H1 (cell line): ENCODE data around the gene TRIM59. TPM values are rescaled to one million over a fixed set of nuclear protein-coding genes. Genes with fewer than 3 reads are reported as not detected.

ENCODE experiments used
- BCL11A ChIP-seq, 2 experiments: IDR thresholded peaks; one replicate each; pipeline ENCODE4 v1.6.1; 2011; ENCODE audit warnings: low read depth in 2 of 2, low read length in 2 of 2, mild to moderate bottlenecking in 2 of 2
- CHD1 ChIP-seq: IDR thresholded peaks from 2 replicates; pipeline ENCODE4 v1.6.1; 2012; ENCODE audit warnings: low read depth, low read length, improper control_type of control experiment
- CHD7 ChIP-seq: fragments of 300-600 bp; sonication (generic); IDR thresholded peaks from 2 replicates; pipeline ENCODE4 v1.7.1; 2012; ENCODE audit warnings: low read length, moderate library complexity, mild to moderate bottlenecking, inconsistent platforms; ENCODE audit not compliant: insufficient replicate concordance
- HDAC2 ChIP-seq, 2 experiments: fragments of 300-600 bp in 1 of 2; sonication (generic) in 1 of 2; IDR thresholded peaks; 2 replicates each; pipeline ENCODE4 v1.6.1; 2011 to 2012; ENCODE audit warnings: low read depth in 2 of 2, low read length in 2 of 2, mild to moderate bottlenecking in 2 of 2, moderate library complexity in 2 of 2, borderline replicate concordance in 1 of 2, inconsistent platforms in 1 of 2
- KDM4A ChIP-seq: IDR thresholded peaks from one replicate; pipeline ENCODE4 v1.7.1; 2012; ENCODE audit warnings: low read depth, mild to moderate bottlenecking, moderate library complexity, low read length, inconsistent platforms; ENCODE audit not compliant: severe bottlenecking
- NANOG ChIP-seq: IDR thresholded peaks from 2 replicates; pipeline ENCODE4 v1.6.1; 2011; ENCODE audit warnings: low read length, low read depth, mild to moderate bottlenecking, inconsistent platforms; ENCODE audit not compliant: insufficient read depth, poor library complexity, severe bottlenecking
- NRF1 ChIP-seq: IDR thresholded peaks from 2 replicates; pipeline ENCODE4 v1.6.1; 2011; ENCODE audit warnings: mild to moderate bottlenecking, low read depth, low read length, improper control_type of control experiment
- RNF2 ChIP-seq: fragments of 200-900, 300-1000 bp; sonication (generic); IDR thresholded peaks from 2 replicates; pipeline ENCODE4 v1.7.1; 2016; ENCODE audit warnings: borderline replicate concordance, low read depth, mild to moderate bottlenecking, antibody characterized with exemption, low read length; ENCODE audit not compliant: poor library complexity, severe bottlenecking; ENCODE audit errors: missing control alignments
- SUZ12 ChIP-seq: fragments of 200-600 bp; sonication (generic); IDR thresholded peaks from 2 replicates; pipeline ENCODE4 v1.6.1; 2012; ENCODE audit warnings: mild to moderate bottlenecking, inconsistent platforms, low read length, moderate library complexity, mixed read lengths
- TCF12 ChIP-seq: IDR thresholded peaks from 2 replicates; pipeline ENCODE4 v1.6.1; 2011; ENCODE audit warnings: low read depth, mild to moderate bottlenecking, low read length
- polyA plus RNA-seq, 7 experiments: library from polyadenylated mRNA; depleted of rRNA in 3 of 7; stranded (reverse) in 5 of 7; unstranded in 2 of 7; fragments of >200 nt in 5 of 7; fragments of 200-250 nt in 2 of 7; gene quantifications; 1 replicate in 5 of 7; 2 replicates in 1 of 7; 4 replicates in 1 of 7; pipeline versions ENCODE4 v1.2.1 to v1.2.3, GENCODE V29; 2011 to 2013; ENCODE audit warnings: missing spikeins in 2 of 7, mixed read lengths in 2 of 7
- total RNA-seq: library from RNA; stranded (reverse); fragmentation: NEBNext Ultra II Directional; extraction: Animal tissue kit (Norgen Biotek cat#: 25700); gene quantifications from 2 replicates; pipeline ENCODE4 v1.2.1, GENCODE V29; 2021
- TF ChIP-seq, protein P1 (sequence below): IDR thresholded peaks from 2 replicates; pipeline ENCODE4 v1.6.1; 2012; ENCODE audit warnings: inconsistent platforms

Gene TRIM59
- total and polyA plus RNA-seq, 2 of the 8 experiments (the other 6 are each of a cell fraction or from before 2014, with no cell fraction given) = 11.6 to 53.4 TPM

DNA sequence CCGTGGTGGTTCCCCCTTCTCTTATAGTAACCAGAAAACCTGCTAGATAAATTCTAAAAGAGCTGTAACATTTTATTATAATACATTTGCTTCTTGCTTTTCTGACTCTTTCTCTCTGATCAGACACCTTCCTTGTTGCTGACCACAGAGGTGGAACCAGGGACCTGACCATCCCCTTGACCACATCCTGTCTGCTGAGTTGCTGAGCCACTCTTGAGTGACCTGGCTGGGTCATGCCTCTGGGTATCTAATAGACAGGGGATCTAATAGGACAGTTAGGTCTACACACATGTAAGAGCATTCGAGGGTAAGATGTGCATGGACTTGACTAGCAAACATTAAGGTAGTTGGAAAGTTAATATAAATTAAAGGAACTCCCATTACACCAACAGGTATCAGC lies 22.8 kb upstream of the TRIM59 start (continued):
- TF ChIP-seq CHD7 = no peak
- TF ChIP-seq, protein P1, sequence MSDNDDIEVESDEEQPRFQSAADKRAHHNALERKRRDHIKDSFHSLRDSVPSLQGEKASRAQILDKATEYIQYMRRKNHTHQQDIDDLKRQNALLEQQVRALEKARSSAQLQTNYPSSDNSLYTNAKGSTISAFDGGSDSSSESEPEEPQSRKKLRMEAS = no peak
- no peak for TF ChIP-seq BCL11A (IDR thresholded peaks at IDR 0.05; ENCODE audit: low read depth in 2 of 2, low read length in 2 of 2)
- no peak for TF ChIP-seq CHD1
- no peak for TF ChIP-seq SUZ12
- no peak for TF ChIP-seq NRF1
- no peak for TF ChIP-seq HDAC2 (IDR thresholded peaks at IDR 0.05; ENCODE audit: borderline replicate concordance in 1 of 2, low read depth in 2 of 2, low read length in 2 of 2)
- no peak for TF ChIP-seq NANOG
- TF ChIP-seq TCF12 = no peak
- no peak for TF ChIP-seq KDM4A
- no peak for TF ChIP-seq RNF2
